Aorta (tissue), 5 donors: ENCODE results near the gene ZNF292. TPM values are rescaled to one million over a fixed set of nuclear protein-coding genes. Genes with fewer than 3 reads are reported as not detected.

Source experiments
- ATAC-seq: fragments of 200-7000 bp; cut with Tn5 transposase; one replicate; pipeline ENCODE4 v1.9.1; 2022; ENCODE audit warnings: moderate library complexity; ENCODE audit not compliant: low FRiP score
- DNase-seq, 2 donors: peaks; one replicate each; pipeline ENCODE4 v3.0.0-alpha.2; 2020
- H3K27ac ChIP-seq, 2 donors: one replicate each; pipeline ENCODE4 v1.5.1; 2013; ENCODE audit warnings: low read length in 2 of 2, mild to moderate bottlenecking in 2 of 2, moderate library complexity in 2 of 2, control low read depth in 1 of 2, inconsistent platforms in 1 of 2, low read depth in 1 of 2
- H3K27me3 ChIP-seq, 2 donors: one replicate each; pipeline ENCODE4 v1.6.1; 2013; ENCODE audit warnings: control low read depth in 1 of 2, low read length in 1 of 2, mild to moderate bottlenecking in 1 of 2, moderate library complexity in 1 of 2; ENCODE audit not compliant: insufficient read depth in 2 of 2, control insufficient read depth in 1 of 2
- H3K36me3 ChIP-seq, 2 donors: one replicate each; pipeline ENCODE4 v1.6.1; 2013; ENCODE audit warnings: control low read depth in 1 of 2, low read length in 1 of 2, mild to moderate bottlenecking in 1 of 2; ENCODE audit not compliant: insufficient read depth in 2 of 2, control insufficient read depth in 1 of 2
- H3K4me1 ChIP-seq, 2 donors: one replicate each; pipeline ENCODE4 v1.6.1; 2013; ENCODE audit warnings: low read length in 2 of 2, control low read depth in 1 of 2, mild to moderate bottlenecking in 1 of 2, moderate library complexity in 1 of 2; ENCODE audit not compliant: insufficient read depth in 2 of 2, control insufficient read depth in 1 of 2
- H3K4me3 ChIP-seq, 2 donors: one replicate each; pipeline ENCODE4 v1.5.1; 2013; ENCODE audit warnings: low read length in 2 of 2, control low read depth in 1 of 2, mild to moderate bottlenecking in 1 of 2
- H3K9me3 ChIP-seq: one replicate; pipeline ENCODE4 v1.6.1; 2013; ENCODE audit warnings: mild to moderate bottlenecking, low read length; ENCODE audit not compliant: control insufficient read depth
- WGBS, 2 donors: extraction: QIAGEN DNeasy Blood & Tissue Kit; methylation state at CpG; one replicate each; pipeline ENCODE4 v1.1.7; 2013; 5-methylcytosine and 5-hydroxymethylcytosine counted together
- intact Hi-C, 2 donors: fragments of 100-400 bp; cut with DNase I; formaldehyde crosslinking; loops; one replicate each; pipeline versions ENCODE4 v1.14.2 to v1.15.0; 2022
- polyA plus RNA-seq, 2 donors: library from polyadenylated mRNA; stranded (reverse); fragments of 200-250 nt; gene quantifications; one replicate each; pipeline ENCODE4 v1.2.3, GENCODE V29; 2013
- total RNA-seq, 2 donors: library from RNA; stranded (reverse); fragmentation: NEBNext Ultra II Directional; extraction: Animal tissue kit (Norgen Biotek cat#: 25700); gene quantifications; one replicate each; pipeline ENCODE4 v1.2.1, GENCODE V29; 2021
- donor health status: healthy with polysubstance abuse.
- donor health status: Bipolar disorder and iron deficiency.
- donor health status: DM: no; HTN: no; CAD: no.
- donor health status: DM: no; HTN: no; CAD: no.
- donor health status: DM: yes; HTN: yes; CAD: no.

Gene ZNF292
- total and polyA plus RNA-seq, 4 donors, result 3.4 to 71.6 (median 32.8) TPM

DNA sequence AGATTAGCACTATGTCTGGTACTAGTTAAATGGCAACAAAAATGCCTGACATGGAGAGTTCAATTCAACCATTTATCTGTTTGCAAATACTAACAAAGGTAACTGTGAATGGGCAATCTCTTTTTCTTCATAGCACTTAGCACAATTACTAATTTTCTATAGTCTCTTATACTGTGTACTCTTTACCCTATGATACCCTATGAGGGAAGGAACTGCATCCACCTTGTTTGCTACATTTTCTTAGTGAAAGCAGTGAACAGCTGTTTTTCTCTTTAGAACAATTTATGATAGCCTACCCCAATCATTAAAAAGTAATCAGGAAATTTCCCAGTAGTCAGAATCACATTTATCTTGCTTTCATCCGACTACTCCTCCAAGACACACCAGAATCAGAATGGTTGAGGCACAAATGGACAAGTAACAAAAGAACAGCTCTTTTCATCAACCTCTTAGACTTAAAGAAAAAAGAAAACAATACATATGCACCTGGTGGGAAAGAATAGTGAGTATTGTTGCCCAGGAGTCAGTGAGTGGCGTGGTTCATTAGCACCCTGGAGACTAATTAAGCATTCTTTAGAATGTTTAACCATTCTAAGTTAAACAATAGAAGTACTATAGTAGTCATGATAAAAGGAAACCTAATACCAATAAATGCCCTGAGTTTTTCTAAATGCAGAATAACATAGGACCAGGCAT, 16.7 kb downstream of the ZNF292 start:
- intact Hi-C loops, result loop anchor here in 1 of 2 donors (5.0 kb wide), 1 partner anchor 85 kb away; no protein-coding TSS in a partner anchor
- H3K27ac ChIP-seq, result no peak overlapping the region
- DNase-seq (no peak), ATAC-seq (no peak)
- no peaks in the 10 kb centered on the region for H3K36me3 ChIP-seq
- 96 to 97% methylated on average over 2 of the region's 2 CpGs for WGBS, 2 donors
- peaks cover 2 to 6% of the 10 kb centered on the region in 2 donors for H3K4me1 ChIP-seq
- H3K27me3 ChIP-seq, result no peaks in the 10 kb centered on the region
- H3K9me3 ChIP-seq, result no peaks in the 10 kb centered on the region
- H3K4me3 ChIP-seq, result no peak overlapping the region

- 56 to 65% methylated on average over 3 of the region's 3 CpGs for WGBS, 2 donors
Measured at GRCh38 chr6:87174078-87174579, 18.8 kb downstream of the ZNF292 start.

GRCh38 chr6:87176493-87176892, 21.1 kb downstream of the ZNF292 start:
- H3K36me3 ChIP-seq, result no peaks in the 10 kb centered on the region
- ATAC-seq (no peak), DNase-seq (no peak)
- H3K27ac ChIP-seq, result no peak overlapping the region
- intact Hi-C loops, result no loop called here
- WGBS, 2 donors, result 98 to 100% methylated on average over 2 of the region's 2 CpGs
- H3K27me3 ChIP-seq, result no peaks in the 10 kb centered on the region
- no peak overlapping the region for H3K4me3 ChIP-seq
- no peaks in the 10 kb centered on the region for H3K9me3 ChIP-seq
- H3K4me1 ChIP-seq, result peaks cover 2 to 6% of the 10 kb centered on the region in 2 donors

More at GRCh38 chr6:87174078-87174579, 18.8 kb downstream of the ZNF292 start:
- intact Hi-C loops, result loop anchor here in 1 of 2 donors (5.0 kb wide), 1 partner anchor 83 kb away; no protein-coding TSS in a partner anchor
- peaks cover 2 to 6% of the 10 kb centered on the region in 2 donors for H3K4me1 ChIP-seq
- no peaks in the 10 kb centered on the region for H3K27me3 ChIP-seq
- H3K27ac ChIP-seq, result no peak overlapping the region
- H3K36me3 ChIP-seq, result no peaks in the 10 kb centered on the region
- no peaks in the 10 kb centered on the region for H3K9me3 ChIP-seq
- ATAC-seq (no peak), DNase-seq (no peak)
- no peak overlapping the region for H3K4me3 ChIP-seq

DNA sequence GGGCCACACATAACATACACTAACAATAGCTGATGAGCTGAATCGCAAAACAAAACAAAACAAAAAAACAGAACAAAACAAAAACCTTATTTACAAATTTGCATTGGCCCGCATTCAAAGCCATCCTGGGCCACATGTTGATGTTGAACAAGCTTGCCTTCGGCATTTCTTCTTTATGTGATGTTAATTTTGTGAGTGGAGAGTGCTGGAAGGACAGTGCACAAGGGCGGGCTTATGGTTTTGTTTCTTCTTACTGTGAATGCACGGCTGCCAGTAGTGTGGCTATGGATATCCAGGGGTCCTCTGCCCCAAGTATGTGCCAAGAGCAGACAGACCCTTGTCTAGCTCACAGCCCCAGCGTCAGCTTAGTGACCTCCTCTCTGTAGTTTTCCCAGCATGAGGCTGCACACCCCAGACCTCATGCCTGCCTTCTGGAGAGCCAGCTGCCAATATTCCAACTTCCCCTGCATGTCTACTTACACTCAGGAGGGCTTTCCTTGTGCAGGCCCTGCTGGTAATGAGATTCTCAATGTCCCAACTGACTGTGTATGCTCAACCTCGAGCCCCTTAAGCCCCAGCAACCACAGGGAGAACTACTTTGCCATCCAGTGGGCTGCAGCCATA, 24.9 kb downstream of the ZNF292 start:
- H3K9me3 ChIP-seq, result no peaks in the 10 kb centered on the region
- H3K36me3 ChIP-seq, result no peaks in the 10 kb centered on the region
- 85 to 90% methylated on average over 7 of the region's 7 CpGs for WGBS, 2 donors
- H3K4me3 ChIP-seq, result no peak overlapping the region
- DNase-seq, result no peak
- intact Hi-C loops, result no loop called here
- H3K27ac ChIP-seq, result no peak overlapping the region
- ATAC-seq, result no peak
- H3K4me1 ChIP-seq, result peaks cover 0 to 2% of the 10 kb centered on the region in 2 donors
- no peaks in the 10 kb centered on the region for H3K27me3 ChIP-seq

DNA sequence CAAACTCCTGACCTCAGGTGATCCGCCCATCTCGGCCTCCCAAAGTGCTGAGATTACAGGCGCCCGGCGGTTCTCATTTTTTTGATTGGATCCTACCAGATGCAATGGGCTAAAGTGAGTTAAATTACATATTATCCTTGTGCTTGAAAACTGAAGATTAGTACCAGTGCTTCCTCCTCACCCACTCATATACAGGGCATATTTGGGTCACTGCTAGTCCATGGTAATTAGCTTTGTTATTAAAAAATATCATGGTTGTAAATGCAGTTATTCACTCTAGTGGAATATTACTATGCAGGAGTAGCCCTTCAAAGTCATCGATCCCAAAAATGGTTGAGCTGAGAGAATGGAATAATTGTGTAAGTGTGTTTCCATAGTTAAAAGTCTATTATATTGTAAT, 26.5 kb downstream of the ZNF292 start:
- Histone ChIP-seq H3K4me3 (no peak overlapping the region), H3K9me3 (no peaks in the 10 kb centered on the region), H3K27me3 (no peaks in the 10 kb centered on the region), H3K27ac (no peak overlapping the region), H3K4me1 (peaks cover 0 to 2% of the 10 kb centered on the region in 2 donors), H3K36me3 (no peaks in the 10 kb centered on the region)
- intact Hi-C loops, result no loop called here
- no peak for ATAC-seq
- DNase-seq, result no peak
- 95 to 96% methylated on average over 6 of the region's 6 CpGs for WGBS, 2 donors

DNA sequence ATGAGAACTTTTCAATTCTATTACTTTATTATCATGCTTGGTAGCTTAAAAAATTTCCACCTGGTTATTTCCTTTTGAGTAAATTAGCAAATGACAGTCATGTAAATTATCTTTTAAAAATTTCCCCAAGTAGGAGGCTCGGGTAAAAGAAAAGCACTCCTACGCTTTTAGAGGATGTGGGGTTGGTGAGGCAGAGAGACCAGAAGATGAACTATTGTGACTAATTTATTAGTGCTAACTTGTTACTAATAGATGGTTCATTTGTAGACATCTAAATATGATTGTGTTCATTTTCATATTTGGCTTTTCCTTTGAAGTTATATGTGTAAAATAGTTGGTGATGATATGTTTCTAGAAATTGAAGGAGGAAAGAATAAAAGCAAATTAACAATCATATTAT, 27.0 kb downstream of the ZNF292 start:
- H3K9me3 ChIP-seq, result no peaks in the 10 kb centered on the region
- no peak for DNase-seq
- H3K27me3 ChIP-seq, result no peaks in the 10 kb centered on the region
- intact Hi-C loops, result no loop called here
- H3K27ac ChIP-seq, result no peak overlapping the region
- no peaks in the 10 kb centered on the region for H3K36me3 ChIP-seq
- no peak for ATAC-seq
- H3K4me3 ChIP-seq, result no peak overlapping the region
- H3K4me1 ChIP-seq, result peaks cover 0 to 2% of the 10 kb centered on the region in 2 donors
- WGBS, 2 donors, result 86 to 93% methylated on average over 2 of the region's 2 CpGs

GRCh38 chr6:87182940-87183339, 27.6 kb downstream of the ZNF292 start:
- intact Hi-C loops, result no loop called here
- Histone ChIP-seq H3K27me3 (no peaks in the 10 kb centered on the region), H3K27ac (no peak overlapping the region), H3K4me3 (no peak overlapping the region), H3K4me1 (peaks cover 0 to 5% of the 10 kb centered on the region in 2 donors), H3K9me3 (no peaks in the 10 kb centered on the region), H3K36me3 (no peaks in the 10 kb centered on the region)
- ATAC-seq (no peak), DNase-seq (no peak)
- WGBS, 2 donors, result 94 to 95% methylated on average over 1 of the region's 1 CpG

DNA sequence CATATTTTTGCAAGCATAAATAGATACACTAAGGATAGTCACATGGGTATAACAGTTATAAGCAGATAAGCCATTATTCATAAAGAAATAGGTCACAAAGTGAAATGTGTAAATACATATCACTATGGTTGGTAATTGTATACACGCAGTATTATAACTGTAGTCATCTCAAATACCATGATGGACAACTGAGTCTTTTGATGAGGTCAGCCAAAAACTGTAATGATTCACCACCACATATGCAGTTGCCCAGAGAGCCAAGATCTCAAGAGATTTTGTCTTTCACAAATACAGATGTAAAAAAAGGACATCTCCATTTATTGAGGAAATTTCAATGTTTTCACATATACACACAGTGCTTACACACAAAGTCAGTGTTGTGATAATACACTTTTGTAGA, 28.3 kb downstream of the ZNF292 start:
- no peak for DNase-seq
- Histone ChIP-seq H3K4me3 (no peak overlapping the region), H3K36me3 (no peaks in the 10 kb centered on the region), H3K27me3 (no peaks in the 10 kb centered on the region), H3K9me3 (no peaks in the 10 kb centered on the region), H3K4me1 (peaks cover 0 to 5% of the 10 kb centered on the region in 2 donors), H3K27ac (no peak overlapping the region)
- ATAC-seq, result no peak
- intact Hi-C loops, result no loop called here
- WGBS, 2 donors, result 98 to 100% methylated on average over 1 of the region's 1 CpG
